ENCODE results near the gene ADARB2. TPM values are rescaled to one million over a fixed set of nuclear protein-coding genes. Genes with fewer than 3 reads are reported as not detected.

The ADARB2 gene
- total and polyA plus RNA-seq, 2 experiments from 2014 or later = 2.0 to 5.0 TPM

DNA sequence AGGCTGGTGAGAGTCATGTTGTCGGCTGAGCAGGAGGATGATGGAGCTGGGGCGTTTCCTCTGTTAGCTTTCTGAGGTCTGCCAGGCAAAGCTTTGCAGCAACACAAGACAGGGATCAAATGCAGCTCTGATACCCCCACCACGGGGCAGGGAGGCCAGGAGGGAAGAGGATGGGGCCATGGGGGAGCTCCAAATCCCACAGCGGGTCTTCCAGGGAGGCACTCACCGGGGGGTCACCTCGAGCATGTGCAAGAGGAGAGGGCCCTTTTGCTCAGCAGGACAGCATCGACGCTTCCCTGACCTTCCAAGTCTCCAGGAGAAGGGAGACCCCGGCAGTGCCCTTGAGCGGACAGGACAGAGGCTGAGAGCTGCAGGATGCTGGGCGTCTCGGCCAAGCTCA lies 553.6 kb downstream of the ADARB2 start (continued):
- TF ChIP-seq, protein P1, sequence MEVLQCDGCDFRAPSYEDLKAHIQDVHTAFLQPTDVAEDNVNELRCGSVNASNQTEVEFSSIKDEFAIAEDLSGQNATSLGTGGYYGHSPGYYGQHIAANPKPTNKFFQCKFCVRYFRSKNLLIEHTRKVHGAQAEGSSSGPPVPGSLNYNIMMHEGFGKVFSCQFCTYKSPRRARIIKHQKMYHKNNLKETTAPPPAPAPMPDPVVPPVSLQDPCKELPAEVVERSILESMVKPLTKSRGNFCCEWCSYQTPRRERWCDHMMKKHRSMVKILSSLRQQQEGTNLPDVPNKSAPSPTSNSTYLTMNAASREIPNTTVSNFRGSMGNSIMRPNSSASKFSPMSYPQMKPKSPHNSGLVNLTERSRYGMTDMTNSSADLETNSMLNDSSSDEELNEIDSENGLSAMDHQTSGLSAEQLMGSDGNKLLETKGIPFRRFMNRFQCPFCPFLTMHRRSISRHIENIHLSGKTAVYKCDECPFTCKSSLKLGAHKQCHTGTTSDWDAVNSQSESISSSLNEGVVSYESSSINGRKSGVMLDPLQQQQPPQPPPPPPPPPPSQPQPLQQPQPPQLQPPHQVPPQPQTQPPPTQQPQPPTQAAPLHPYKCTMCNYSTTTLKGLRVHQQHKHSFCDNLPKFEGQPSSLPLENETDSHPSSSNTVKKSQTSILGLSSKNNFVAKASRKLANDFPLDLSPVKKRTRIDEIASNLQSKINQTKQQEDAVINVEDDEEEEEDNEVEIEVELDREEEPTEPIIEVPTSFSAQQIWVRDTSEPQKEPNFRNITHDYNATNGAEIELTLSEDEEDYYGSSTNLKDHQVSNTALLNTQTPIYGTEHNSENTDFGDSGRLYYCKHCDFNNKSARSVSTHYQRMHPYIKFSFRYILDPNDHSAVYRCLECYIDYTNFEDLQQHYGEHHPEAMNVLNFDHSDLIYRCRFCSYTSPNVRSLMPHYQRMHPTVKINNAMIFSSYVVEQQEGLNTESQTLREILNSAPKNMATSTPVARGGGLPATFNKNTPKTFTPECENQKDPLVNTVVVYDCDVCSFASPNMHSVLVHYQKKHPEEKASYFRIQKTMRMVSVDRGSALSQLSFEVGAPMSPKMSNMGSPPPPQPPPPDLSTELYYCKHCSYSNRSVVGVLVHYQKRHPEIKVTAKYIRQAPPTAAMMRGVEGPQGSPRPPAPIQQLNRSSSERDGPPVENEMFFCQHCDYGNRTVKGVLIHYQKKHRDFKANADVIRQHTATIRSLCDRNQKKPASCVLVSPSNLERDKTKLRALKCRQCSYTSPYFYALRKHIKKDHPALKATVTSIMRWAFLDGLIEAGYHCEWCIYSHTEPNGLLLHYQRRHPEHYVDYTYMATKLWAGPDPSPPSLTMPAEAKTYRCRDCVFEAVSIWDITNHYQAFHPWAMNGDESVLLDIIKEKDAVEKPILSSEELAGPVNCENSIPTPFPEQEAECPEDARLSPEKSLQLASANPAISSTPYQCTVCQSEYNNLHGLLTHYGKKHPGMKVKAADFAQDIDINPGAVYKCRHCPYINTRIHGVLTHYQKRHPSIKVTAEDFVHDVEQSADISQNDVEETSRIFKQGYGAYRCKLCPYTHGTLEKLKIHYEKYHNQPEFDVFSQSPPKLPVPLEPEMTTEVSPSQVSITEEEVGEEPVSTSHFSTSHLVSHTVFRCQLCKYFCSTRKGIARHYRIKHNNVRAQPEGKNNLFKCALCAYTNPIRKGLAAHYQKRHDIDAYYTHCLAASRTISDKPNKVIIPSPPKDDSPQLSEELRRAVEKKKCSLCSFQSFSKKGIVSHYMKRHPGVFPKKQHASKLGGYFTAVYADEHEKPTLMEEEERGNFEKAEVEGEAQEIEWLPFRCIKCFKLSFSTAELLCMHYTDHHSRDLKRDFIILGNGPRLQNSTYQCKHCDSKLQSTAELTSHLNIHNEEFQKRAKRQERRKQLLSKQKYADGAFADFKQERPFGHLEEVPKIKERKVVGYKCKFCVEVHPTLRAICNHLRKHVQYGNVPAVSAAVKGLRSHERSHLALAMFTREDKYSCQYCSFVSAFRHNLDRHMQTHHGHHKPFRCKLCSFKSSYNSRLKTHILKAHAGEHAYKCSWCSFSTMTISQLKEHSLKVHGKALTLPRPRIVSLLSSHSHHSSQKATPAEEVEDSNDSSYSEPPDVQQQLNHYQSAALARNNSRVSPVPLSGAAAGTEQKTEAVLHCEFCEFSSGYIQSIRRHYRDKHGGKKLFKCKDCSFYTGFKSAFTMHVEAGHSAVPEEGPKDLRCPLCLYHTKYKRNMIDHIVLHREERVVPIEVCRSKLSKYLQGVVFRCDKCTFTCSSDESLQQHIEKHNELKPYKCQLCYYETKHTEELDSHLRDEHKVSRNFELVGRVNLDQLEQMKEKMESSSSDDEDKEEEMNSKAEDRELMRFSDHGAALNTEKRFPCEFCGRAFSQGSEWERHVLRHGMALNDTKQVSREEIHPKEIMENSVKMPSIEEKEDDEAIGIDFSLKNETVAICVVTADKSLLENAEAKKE (CRISPR knock-in tag; IDR thresholded peaks at IDR 0.05) = no peak
- TF ChIP-seq STAT1 (IDR thresholded peaks at IDR 0.05; ENCODE audit: unreplicated experiment) = no peak

DNA sequence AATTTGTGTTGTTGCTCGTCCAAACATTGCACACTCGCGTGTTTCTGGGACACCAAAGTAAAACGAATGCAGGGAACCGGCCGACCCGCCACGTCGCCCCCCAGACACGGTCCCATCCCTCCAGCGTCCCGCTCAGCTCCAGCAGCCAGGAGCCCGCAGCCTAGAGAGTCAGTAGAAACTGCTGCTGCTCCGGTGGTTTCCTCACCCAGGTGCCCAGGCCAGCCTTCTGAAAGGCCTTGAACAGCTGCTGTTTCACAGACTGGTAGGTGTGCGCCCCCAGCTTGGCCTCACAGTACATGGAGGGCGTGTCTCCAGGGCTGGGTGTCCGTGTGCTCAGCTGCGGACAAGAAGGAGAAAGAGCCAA lies 554.3 kb downstream of the ADARB2 start:
- H3K4me1 Mint-ChIP-seq = peaks cover 14% of the 10 kb centered on the region
- Histone ChIP-seq H3F3A (replicated peaks; ENCODE audit: low read depth) (no peaks in the 10 kb centered on the region), H3K9me2 (ENCODE audit: insufficient read depth) (no peaks in the 10 kb centered on the region), H3K4me3 (no peak overlapping the region), H3K27ac (ENCODE audit: low read depth) (no peak overlapping the region), H3K4me2 (no peak overlapping the region), H2AFZ (no peak overlapping the region), H3K79me2 (replicated peaks; ENCODE audit: insufficient read depth) (no peaks in the 10 kb centered on the region), H4K20me1 (replicated peaks; ENCODE audit: insufficient read depth) (no peaks in the 10 kb centered on the region), H3K27me3 (ENCODE audit: insufficient read depth) (no peaks in the 10 kb centered on the region), H3K36me3 (ENCODE audit: insufficient read depth) (no peaks in the 10 kb centered on the region), H3K4me1 (ENCODE audit: insufficient read depth) (no peaks in the 10 kb centered on the region)
- ATAC-seq = no peak
- H3K27ac Mint-ChIP-seq = no peak overlapping the region
- H3K27me3 Mint-ChIP-seq (ENCODE audit: insufficient read depth, low read depth, poor library complexity) = peaks cover 18% of the 10 kb centered on the region
- H3K36me3 Mint-ChIP-seq (ENCODE audit: low read depth) = no peaks in the 10 kb centered on the region; the same call in 2 of the 3 replicates
- no peak for DNase-seq (ENCODE audit: low spot score)
- no peaks in the 10 kb centered on the region for H3K9me3 Mint-ChIP-seq
- H3K4me3 Mint-ChIP-seq = no peak overlapping the region
- no peak for TF ChIP-seq JUNB (IDR thresholded peaks at IDR 0.05; ENCODE audit: unreplicated experiment)
- no peak for TF ChIP-seq ZNF331 (CRISPR knock-in tag; IDR thresholded peaks at IDR 0.05; ENCODE audit: low read depth)
- no peak for TF ChIP-seq EZH2phosphoT487 (IDR thresholded peaks at IDR 0.05; ENCODE audit: unreplicated experiment)
- no peak for TF ChIP-seq NANOG (IDR thresholded peaks at IDR 0.05; ENCODE audit: borderline replicate concordance)
- no peak for TF ChIP-seq POLR2AphosphoS5 (IDR thresholded peaks at IDR 0.05; ENCODE audit: low read depth)
- TF ChIP-seq, protein P1 (CRISPR knock-in tag; IDR thresholded peaks at IDR 0.05) = no peak
- no peak for TF ChIP-seq CREB1 (CRISPR knock-in tag; IDR thresholded peaks at IDR 0.05; ENCODE audit: low read depth)
- TF ChIP-seq ZNF114 (CRISPR knock-in tag; IDR thresholded peaks at IDR 0.05) = no peak
- TF ChIP-seq, protein P2, sequence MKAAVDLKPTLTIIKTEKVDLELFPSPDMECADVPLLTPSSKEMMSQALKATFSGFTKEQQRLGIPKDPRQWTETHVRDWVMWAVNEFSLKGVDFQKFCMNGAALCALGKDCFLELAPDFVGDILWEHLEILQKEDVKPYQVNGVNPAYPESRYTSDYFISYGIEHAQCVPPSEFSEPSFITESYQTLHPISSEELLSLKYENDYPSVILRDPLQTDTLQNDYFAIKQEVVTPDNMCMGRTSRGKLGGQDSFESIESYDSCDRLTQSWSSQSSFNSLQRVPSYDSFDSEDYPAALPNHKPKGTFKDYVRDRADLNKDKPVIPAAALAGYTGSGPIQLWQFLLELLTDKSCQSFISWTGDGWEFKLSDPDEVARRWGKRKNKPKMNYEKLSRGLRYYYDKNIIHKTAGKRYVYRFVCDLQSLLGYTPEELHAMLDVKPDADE (IDR thresholded peaks at IDR 0.05) = no peak
